DMS53 treated with DMSO at 0.1 percent for 48 hours (cell line): ENCODE data around the gene EPB41L4A.

Source experiments
- DNase-seq: peaks from one replicate; lab custom pipeline; 2025; ENCODE audit not compliant: unreplicated experiment; lab: John Stamatoyannopoulos, UW

The EPB41L4A gene

GRCh38 chr5:112121258-112121657, 297.8 kb downstream of the EPB41L4A start:
- DNase-seq = no peak

- no peak for DNase-seq
These were observed 299.1 kb downstream of the EPB41L4A start for GRCh38 chr5:112119969-112120368.

- no peak for DNase-seq
These were observed 299.6 kb downstream of the EPB41L4A start for GRCh38 chr5:112119508-112119907.

GRCh38 chr5:112117551-112117950, 301.5 kb downstream of the EPB41L4A start:
- DNase-seq = no peak

GRCh38 chr5:112116371-112116770, 302.7 kb downstream of the EPB41L4A start:
- no peak for DNase-seq

- DNase-seq = no peak
These were observed 305.5 kb downstream of the EPB41L4A start for GRCh38 chr5:112113565-112113964.
